Measurements from ENCODE around the gene KIAA1549.

- TF ChIP-seq CTCF (IDR thresholded peaks at IDR 0.05) (no peak), POLR2A (IDR thresholded peaks at IDR 0.05) (no peak)
Observed at GRCh38 chr7:138869353-138869752, 111.8 kb downstream of the KIAA1549 start.

Measured in gastroesophageal sphincter (tissue), 3 donors.